ENCODE data around the gene SFT2D3. TPM values are rescaled to one million over a fixed set of nuclear protein-coding genes. Genes with fewer than 3 reads are reported as not detected.

SFT2D3 gene
- total RNA-seq, 3 donors from 2014 or later (not counting 1 experiment from before 2014, with no cell fraction given), result 5.5 to 6.6 (median 6.4) TPM

DNA sequence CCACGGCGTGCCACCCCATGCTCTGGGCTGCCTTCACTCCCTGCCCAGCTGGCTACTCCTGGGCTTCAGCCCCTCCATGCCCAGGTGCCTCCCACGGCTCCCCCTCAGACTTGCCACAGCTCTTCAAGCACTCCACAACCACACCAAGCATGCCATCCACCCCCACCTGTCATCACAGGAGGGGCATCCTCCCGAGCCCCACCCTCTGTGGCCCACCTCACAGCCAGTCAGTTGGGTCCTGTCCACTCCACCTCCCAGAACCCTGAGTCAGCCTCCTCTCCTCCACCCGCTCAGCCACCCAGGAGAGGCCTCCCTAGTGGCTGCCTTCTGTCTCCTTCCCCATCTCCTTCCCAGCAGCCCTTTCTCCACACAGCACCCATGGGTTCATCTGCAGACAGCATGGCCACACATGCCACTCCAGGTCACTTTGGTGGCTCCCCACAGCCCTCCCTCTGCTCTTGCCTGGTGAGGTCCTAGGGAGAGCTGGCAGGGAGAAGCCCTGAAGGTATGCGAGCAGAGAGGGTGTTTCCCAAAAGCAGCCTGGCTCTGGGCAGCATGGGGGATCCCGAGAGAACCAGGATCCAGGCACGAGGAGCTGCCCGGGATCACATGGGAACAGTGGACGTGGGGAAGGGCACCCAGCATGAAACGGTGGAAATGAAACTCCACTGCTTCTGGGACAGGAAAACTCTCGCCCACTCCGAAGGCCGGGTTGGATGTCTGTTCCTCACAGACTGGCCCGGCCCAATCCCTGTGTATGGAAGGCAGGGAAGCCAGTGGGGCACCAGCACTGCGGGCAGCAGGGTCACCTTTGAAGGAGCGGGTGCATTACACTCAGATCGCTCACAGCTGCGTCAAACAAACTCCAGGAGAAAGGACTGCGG lies 28.7 kb upstream of the SFT2D3 start:
- H3K27me3 Mint-ChIP-seq (ENCODE audit: low read depth in 2 of 2), result peaks cover 43 to 76% of the 10 kb centered on the region in 2 donors

GRCh38 chr2:127673291-127674069 lies 27.8 kb upstream of the SFT2D3 start:
- Histone ChIP-seq H3K36me3 (ENCODE audit: control insufficient read depth, insufficient read depth, low read length) (no peaks in the 10 kb centered on the region), H3K27me3 (ENCODE audit: control insufficient read depth, insufficient read depth, low read length) (peaks cover 19% of the 10 kb centered on the region), H3K27ac (ENCODE audit: low read length) (no peak overlapping the region), H3K4me3 (ENCODE audit: low read length) (no peak overlapping the region), H3K9me3 (ENCODE audit: control insufficient read depth, insufficient read depth, low read length) (no peaks in the 10 kb centered on the region), H3K4me1 (ENCODE audit: control insufficient read depth, insufficient read depth, low read length) (peaks cover 12% of the 10 kb centered on the region)
- Mint-ChIP-seq H3K27me3 (ENCODE audit: low read depth in 2 of 2) (peaks cover 50 to 82% of the 10 kb centered on the region in 2 donors), H3K36me3 (no peaks in the 10 kb centered on the region), H3K27ac (no peak overlapping the region), H3K9me3 (no peaks in the 10 kb centered on the region), H3K4me3 (peak overlapping the region; percentile 40), H3K4me1 (peaks cover 5% of the 10 kb centered on the region in 2 donors)
- ATAC-seq, result no peak
- peak in 1 of 2 donors; percentile 11 for DNase-seq
- TF ChIP-seq, protein P1, sequence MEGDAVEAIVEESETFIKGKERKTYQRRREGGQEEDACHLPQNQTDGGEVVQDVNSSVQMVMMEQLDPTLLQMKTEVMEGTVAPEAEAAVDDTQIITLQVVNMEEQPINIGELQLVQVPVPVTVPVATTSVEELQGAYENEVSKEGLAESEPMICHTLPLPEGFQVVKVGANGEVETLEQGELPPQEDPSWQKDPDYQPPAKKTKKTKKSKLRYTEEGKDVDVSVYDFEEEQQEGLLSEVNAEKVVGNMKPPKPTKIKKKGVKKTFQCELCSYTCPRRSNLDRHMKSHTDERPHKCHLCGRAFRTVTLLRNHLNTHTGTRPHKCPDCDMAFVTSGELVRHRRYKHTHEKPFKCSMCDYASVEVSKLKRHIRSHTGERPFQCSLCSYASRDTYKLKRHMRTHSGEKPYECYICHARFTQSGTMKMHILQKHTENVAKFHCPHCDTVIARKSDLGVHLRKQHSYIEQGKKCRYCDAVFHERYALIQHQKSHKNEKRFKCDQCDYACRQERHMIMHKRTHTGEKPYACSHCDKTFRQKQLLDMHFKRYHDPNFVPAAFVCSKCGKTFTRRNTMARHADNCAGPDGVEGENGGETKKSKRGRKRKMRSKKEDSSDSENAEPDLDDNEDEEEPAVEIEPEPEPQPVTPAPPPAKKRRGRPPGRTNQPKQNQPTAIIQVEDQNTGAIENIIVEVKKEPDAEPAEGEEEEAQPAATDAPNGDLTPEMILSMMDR (IDR thresholded peaks at IDR 0.05), result no peak
- intact Hi-C loops (cut with micrococcal nuclease), result no loop called here
- 87% methylated on average over 17 of the region's 17 CpGs for WGBS (ENCODE audit: insufficient coverage)

More for the DNA sequence above, 28.7 kb upstream of the SFT2D3 start:
- DNase-seq (peak in 1 of 2 donors; percentile 7), ATAC-seq (peak in 1 of 3 donors; percentile 5)
- Mint-ChIP-seq H3K4me1 (peaks cover 5% of the 10 kb centered on the region in 2 donors), H3K4me3 (peak overlapping the region; percentile 67), H3K27ac (no peak overlapping the region), H3K36me3 (no peaks in the 10 kb centered on the region), H3K9me3 (no peaks in the 10 kb centered on the region)
- intact Hi-C loops (cut with micrococcal nuclease), result no loop called here
- Histone ChIP-seq H3K4me1 (ENCODE audit: control insufficient read depth, insufficient read depth, low read length) (peaks cover 12% of the 10 kb centered on the region), H3K36me3 (ENCODE audit: control insufficient read depth, insufficient read depth, low read length) (no peaks in the 10 kb centered on the region), H3K27me3 (ENCODE audit: control insufficient read depth, insufficient read depth, low read length) (peaks cover 19% of the 10 kb centered on the region), H3K4me3 (ENCODE audit: low read length) (no peak overlapping the region), H3K9me3 (ENCODE audit: control insufficient read depth, insufficient read depth, low read length) (no peaks in the 10 kb centered on the region), H3K27ac (ENCODE audit: low read length) (no peak overlapping the region)
- TF ChIP-seq, protein P1 (IDR thresholded peaks at IDR 0.05), result no peak
- WGBS (ENCODE audit: insufficient coverage), result 81% methylated on average over 20 of the region's 20 CpGs

DNA sequence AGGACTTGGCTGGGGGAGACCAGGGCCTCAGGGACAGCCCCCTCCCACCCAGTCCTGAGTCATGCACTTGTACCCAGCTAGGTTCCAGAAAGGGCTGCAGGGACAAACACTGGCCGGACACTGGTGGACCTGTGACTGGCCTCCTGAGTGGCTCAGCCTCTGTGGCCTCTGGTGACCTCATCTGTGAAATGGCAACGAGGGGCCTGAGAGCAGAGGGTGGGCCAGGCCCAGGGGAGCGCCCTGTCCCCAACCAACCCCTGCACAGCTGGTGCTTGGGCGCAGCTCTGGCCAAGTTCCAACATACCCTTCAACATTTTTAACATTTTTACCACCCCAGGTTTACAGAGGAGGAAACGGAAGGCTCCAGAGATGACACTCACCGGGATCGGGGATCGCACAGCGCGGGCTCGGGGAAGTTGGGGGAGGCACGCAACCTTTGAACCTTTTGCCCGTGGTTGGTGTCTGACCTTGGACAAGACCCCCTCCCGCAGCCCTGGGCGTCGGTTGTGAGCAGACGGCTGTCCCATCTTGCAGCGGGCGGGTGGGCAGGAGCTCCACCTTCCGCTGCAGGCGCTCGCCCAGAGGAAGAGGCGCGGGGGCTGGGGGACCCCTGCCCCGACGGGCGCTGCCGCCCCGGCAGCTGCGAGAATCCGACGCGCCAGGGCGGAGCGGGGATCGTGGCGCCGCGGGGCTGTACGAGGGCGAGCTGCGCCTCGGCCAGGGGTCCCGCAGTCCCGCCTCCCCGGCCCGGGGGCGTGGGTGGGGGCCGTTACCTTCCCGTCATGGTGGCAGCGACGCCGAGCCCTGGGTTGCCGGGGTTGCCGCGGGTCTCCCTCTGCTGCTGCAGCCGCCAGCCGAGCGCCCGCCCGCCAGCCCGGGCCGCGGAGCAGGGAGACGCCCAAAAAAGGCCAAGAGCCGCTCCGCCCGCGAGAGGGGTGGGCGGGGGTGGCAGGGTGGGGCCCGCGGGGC lies 26.8 kb upstream of the SFT2D3 start:
- Mint-ChIP-seq H3K4me3 (peak overlapping the region; percentile 85), H3K4me1 (peaks cover 5% of the 10 kb centered on the region in 2 donors), H3K27me3 (ENCODE audit: low read depth in 2 of 2) (peaks cover 47 to 79% of the 10 kb centered on the region in 2 donors), H3K27ac (no peak overlapping the region), H3K9me3 (no peaks in the 10 kb centered on the region), H3K36me3 (no peaks in the 10 kb centered on the region)
- intact Hi-C loops (cut with micrococcal nuclease), result no loop called here
- Histone ChIP-seq H3K4me1 (ENCODE audit: control insufficient read depth, insufficient read depth, low read length) (peaks cover 12% of the 10 kb centered on the region), H3K36me3 (ENCODE audit: control insufficient read depth, insufficient read depth, low read length) (no peaks in the 10 kb centered on the region), H3K27me3 (ENCODE audit: control insufficient read depth, insufficient read depth, low read length) (peaks cover 19% of the 10 kb centered on the region), H3K4me3 (ENCODE audit: low read length) (no peak overlapping the region), H3K27ac (ENCODE audit: low read length) (no peak overlapping the region), H3K9me3 (ENCODE audit: control insufficient read depth, insufficient read depth, low read length) (no peaks in the 10 kb centered on the region)
- WGBS (ENCODE audit: insufficient coverage), result 10% methylated on average over 62 of the region's 72 CpGs
- TF ChIP-seq, protein P1 (IDR thresholded peaks at IDR 0.05), result no peak
- DNase-seq, result peak in 1 of 2 donors; percentile 26
- ATAC-seq, result peak in 2 of 3 donors; percentile 47 to 55
